GM23338 (cell line): Measurements from ENCODE around the gene PSMD8.

Experiments used
- CREB1 ChIP-seq: fragments of 250-450 bp; sonication (Bioruptor Pico); IDR thresholded peaks from 2 replicates; pipeline ENCODE4 v1.5.0; 2020; ENCODE audit warnings: low read depth, mild to moderate bottlenecking, moderate library complexity
- EZH2 ChIP-seq: fragments of 200-600 bp; sonication (generic); IDR thresholded peaks from one replicate; pipeline ENCODE4 v1.8.0; 2017; ENCODE audit warnings: antibody characterized with exemption, mild to moderate bottlenecking, low read depth; ENCODE audit not compliant: unreplicated experiment
- EZH2phosphoT487 ChIP-seq: fragments of 200-600 bp; sonication (generic); IDR thresholded peaks from one replicate; pipeline ENCODE4 v1.8.1; 2018; ENCODE audit warnings: antibody characterized with exemption; ENCODE audit not compliant: unreplicated experiment
- JUNB ChIP-seq: IDR thresholded peaks from one replicate; pipeline ENCODE4 v1.6.1; 2016; ENCODE audit warnings: antibody characterized with exemption; ENCODE audit not compliant: unreplicated experiment
- POLR2AphosphoS5 ChIP-seq: IDR thresholded peaks from 2 replicates; pipeline ENCODE4 v1.6.1; 2016; ENCODE audit warnings: antibody characterized with exemption, low read depth
- ZNF114 ChIP-seq: fragments of 250-450 bp; sonication (Bioruptor Pico); IDR thresholded peaks from 2 replicates; pipeline ENCODE4 v1.5.0; 2020; ENCODE audit warnings: mild to moderate bottlenecking, moderate library complexity
- TF ChIP-seq, protein P1 (sequence below): IDR thresholded peaks from one replicate; pipeline ENCODE4 v1.6.1; 2018; ENCODE audit warnings: antibody characterized with exemption; ENCODE audit not compliant: unreplicated experiment
- TF ChIP-seq, protein P2 (sequence below), 2 experiments: fragments of 200-600 bp in 1 of 2; sonication (generic) in 1 of 2; conservative IDR thresholded peaks; 2 replicates each; pipeline versions ENCODE4 v1.5.1 to v1.6.1; 2016 to 2017; ENCODE audit warnings: antibody characterized with exemption in 2 of 2, low read depth in 2 of 2, mild to moderate bottlenecking in 2 of 2, moderate library complexity in 1 of 2

DNA sequence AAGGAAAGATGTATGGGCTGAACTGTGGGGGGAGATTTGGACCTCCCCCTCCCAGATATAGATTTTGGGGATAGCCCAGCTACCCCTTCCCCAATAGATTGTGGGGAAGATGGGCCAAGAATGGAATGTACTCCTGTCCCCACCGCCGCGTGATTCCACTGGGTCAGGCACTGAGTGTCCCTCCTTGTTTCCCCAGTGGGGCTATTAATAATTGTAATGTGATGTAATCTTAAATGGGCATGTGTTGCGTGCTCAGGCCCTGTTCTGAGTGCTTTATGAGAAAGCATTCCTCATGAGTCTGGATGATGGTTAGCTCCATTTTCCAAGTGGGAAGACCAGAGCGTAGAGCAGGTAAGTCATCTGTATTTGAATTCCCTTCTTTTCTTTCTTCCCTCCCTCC lies 1.4 kb downstream of the PSMD8 start:
- TF ChIP-seq, protein P1, sequence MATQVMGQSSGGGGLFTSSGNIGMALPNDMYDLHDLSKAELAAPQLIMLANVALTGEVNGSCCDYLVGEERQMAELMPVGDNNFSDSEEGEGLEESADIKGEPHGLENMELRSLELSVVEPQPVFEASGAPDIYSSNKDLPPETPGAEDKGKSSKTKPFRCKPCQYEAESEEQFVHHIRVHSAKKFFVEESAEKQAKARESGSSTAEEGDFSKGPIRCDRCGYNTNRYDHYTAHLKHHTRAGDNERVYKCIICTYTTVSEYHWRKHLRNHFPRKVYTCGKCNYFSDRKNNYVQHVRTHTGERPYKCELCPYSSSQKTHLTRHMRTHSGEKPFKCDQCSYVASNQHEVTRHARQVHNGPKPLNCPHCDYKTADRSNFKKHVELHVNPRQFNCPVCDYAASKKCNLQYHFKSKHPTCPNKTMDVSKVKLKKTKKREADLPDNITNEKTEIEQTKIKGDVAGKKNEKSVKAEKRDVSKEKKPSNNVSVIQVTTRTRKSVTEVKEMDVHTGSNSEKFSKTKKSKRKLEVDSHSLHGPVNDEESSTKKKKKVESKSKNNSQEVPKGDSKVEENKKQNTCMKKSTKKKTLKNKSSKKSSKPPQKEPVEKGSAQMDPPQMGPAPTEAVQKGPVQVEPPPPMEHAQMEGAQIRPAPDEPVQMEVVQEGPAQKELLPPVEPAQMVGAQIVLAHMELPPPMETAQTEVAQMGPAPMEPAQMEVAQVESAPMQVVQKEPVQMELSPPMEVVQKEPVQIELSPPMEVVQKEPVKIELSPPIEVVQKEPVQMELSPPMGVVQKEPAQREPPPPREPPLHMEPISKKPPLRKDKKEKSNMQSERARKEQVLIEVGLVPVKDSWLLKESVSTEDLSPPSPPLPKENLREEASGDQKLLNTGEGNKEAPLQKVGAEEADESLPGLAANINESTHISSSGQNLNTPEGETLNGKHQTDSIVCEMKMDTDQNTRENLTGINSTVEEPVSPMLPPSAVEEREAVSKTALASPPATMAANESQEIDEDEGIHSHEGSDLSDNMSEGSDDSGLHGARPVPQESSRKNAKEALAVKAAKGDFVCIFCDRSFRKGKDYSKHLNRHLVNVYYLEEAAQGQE = no peak
- TF ChIP-seq, protein P2, sequence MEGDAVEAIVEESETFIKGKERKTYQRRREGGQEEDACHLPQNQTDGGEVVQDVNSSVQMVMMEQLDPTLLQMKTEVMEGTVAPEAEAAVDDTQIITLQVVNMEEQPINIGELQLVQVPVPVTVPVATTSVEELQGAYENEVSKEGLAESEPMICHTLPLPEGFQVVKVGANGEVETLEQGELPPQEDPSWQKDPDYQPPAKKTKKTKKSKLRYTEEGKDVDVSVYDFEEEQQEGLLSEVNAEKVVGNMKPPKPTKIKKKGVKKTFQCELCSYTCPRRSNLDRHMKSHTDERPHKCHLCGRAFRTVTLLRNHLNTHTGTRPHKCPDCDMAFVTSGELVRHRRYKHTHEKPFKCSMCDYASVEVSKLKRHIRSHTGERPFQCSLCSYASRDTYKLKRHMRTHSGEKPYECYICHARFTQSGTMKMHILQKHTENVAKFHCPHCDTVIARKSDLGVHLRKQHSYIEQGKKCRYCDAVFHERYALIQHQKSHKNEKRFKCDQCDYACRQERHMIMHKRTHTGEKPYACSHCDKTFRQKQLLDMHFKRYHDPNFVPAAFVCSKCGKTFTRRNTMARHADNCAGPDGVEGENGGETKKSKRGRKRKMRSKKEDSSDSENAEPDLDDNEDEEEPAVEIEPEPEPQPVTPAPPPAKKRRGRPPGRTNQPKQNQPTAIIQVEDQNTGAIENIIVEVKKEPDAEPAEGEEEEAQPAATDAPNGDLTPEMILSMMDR (conservative IDR thresholded peaks at IDR 0.05; ENCODE audit: low read depth in 2 of 2) = no peak
- TF ChIP-seq EZH2 (no peak), JUNB (no peak), POLR2AphosphoS5 (no peak), EZH2phosphoT487 (no peak), ZNF114 (CRISPR knock-in tag) (no peak), CREB1 (CRISPR knock-in tag) (no peak)
